Hematopoietic multipotent progenitor cell treated with erythropoietin and hydrocortisone succinate and interleukin-3 and kit ligand, for 8 days (in vitro differentiated cells): Measurements from ENCODE around the gene FARSB.
"Not testable (repeated sequence)": the region's sequence is repeated elsewhere in the genome, so short reads cannot be mapped to it uniquely, and the experiment has no call there.

ENCODE experiments used
- DNase-seq: peaks from one replicate; pipeline ENCODE4 v3.0.0-alpha.2; 2015

Gene FARSB

GRCh38 chr2:222603501-222603900 lies 52.4 kb downstream of the FARSB start:
- no peak for DNase-seq

GRCh38 chr2:222598611-222599010 lies 57.3 kb downstream of the FARSB start:
- DNase-seq = no peak

GRCh38 chr2:222595581-222595980 lies 60.3 kb downstream of the FARSB start:
- DNase-seq = no peak

- no peak for DNase-seq
These were observed 61.2 kb downstream of the FARSB start for GRCh38 chr2:222594679-222595078.

- DNase-seq = no peak
These were observed 63.7 kb downstream of the FARSB start for GRCh38 chr2:222592176-222592575.

GRCh38 chr2:222591661-222592060 lies 64.2 kb downstream of the FARSB start:
- DNase-seq = no peak

- DNase-seq = not testable (repeated sequence)
These were observed 71.3 kb downstream of the FARSB start for GRCh38 chr2:222584589-222584988.

GRCh38 chr2:222582928-222583327 lies 73.0 kb downstream of the FARSB start:
- peak; percentile 51 for DNase-seq

GRCh38 chr2:222577341-222577740 lies 78.6 kb downstream of the FARSB start:
- DNase-seq = no peak

- DNase-seq = peak; percentile 81
These were observed 79.5 kb downstream of the FARSB start for GRCh38 chr2:222576171-222577081.

GRCh38 chr2:222575618-222576017 lies 80.3 kb downstream of the FARSB start:
- no peak for DNase-seq

GRCh38 chr2:222572751-222573174 lies 83.1 kb downstream of the FARSB start:
- DNase-seq = peak; percentile 81

- no peak for DNase-seq
These were observed 83.6 kb downstream of the FARSB start for GRCh38 chr2:222572264-222572721.

- DNase-seq = no peak
These were observed 86.1 kb downstream of the FARSB start for GRCh38 chr2:222569826-222570225.

- DNase-seq = no peak
These were observed 87.0 kb downstream of the FARSB start for GRCh38 chr2:222568865-222569264.

GRCh38 chr2:222566229-222566628 lies 89.7 kb downstream of the FARSB start:
- no peak for DNase-seq

GRCh38 chr2:222563936-222564335 lies 92.0 kb downstream of the FARSB start:
- DNase-seq = no peak

GRCh38 chr2:222563106-222563718 lies 92.7 kb downstream of the FARSB start:
- DNase-seq = no peak

- peak; percentile 68 for DNase-seq
These were observed 93.9 kb downstream of the FARSB start for GRCh38 chr2:222561817-222562645.

GRCh38 chr2:222561151-222561550 lies 94.7 kb downstream of the FARSB start:
- no peak for DNase-seq

- DNase-seq = no peak
These were observed 101.4 kb downstream of the FARSB start for GRCh38 chr2:222554517-222554916.

GRCh38 chr2:222548992-222549391 lies 106.9 kb downstream of the FARSB start:
- DNase-seq = no peak

- DNase-seq = no peak
These were observed 108.8 kb downstream of the FARSB start for GRCh38 chr2:222547083-222547482.
